Mucosa of descending colon (tissue), 3 donors: ENCODE data around the gene KIF17. TPM values are rescaled to one million over a fixed set of nuclear protein-coding genes. Genes with fewer than 3 reads are reported as not detected.

Experiments used
- ATAC-seq: fragments of 200-7000 bp; cut with Tn5 transposase; one replicate; pipeline ENCODE4 v1.9.1; 2020; ENCODE audit warnings: mild to moderate bottlenecking, moderate library complexity
- DNase-seq, 3 donors: peaks; one replicate each; pipeline ENCODE4 v3.0.0-alpha.2; 2020
- H3K36me3 ChIP-seq: fragments of 200-600 bp; one replicate; pipeline ENCODE4 v1.8.0; 2021; ENCODE audit warnings: low read depth, mild to moderate bottlenecking
- H3K4me1 ChIP-seq: fragments of 200-600 bp; one replicate; pipeline ENCODE4 v1.8.0; 2021; ENCODE audit warnings: low read depth, mild to moderate bottlenecking
- H3K4me3 ChIP-seq: fragments of 200-600 bp; one replicate; pipeline ENCODE4 v1.8.0; 2021; ENCODE audit warnings: mild to moderate bottlenecking
- H3K9me3 ChIP-seq: fragments of 200-600 bp; one replicate; pipeline ENCODE4 v1.8.0; 2021; ENCODE audit warnings: mild to moderate bottlenecking
- CTCF ChIP-seq: fragments of 200-600 bp; IDR thresholded peaks from one replicate; pipeline ENCODE4 v1.8.0; 2022; ENCODE audit warnings: antibody characterized with exemption, mild to moderate bottlenecking
- intact Hi-C, 2 donors: fragments of 100-400 bp; cut with DNase I in 1 of 2; cut with micrococcal nuclease in 1 of 2; formaldehyde crosslinking; loops; one replicate each; pipeline versions ENCODE4 v1.11.0 to v1.11.1; 2022; cut with DNase I, micrococcal nuclease
- total RNA-seq, 3 donors: library from RNA; stranded (reverse); fragmentation: NEBNext Ultra II Directional in 2 of 3; extraction: Animal tissue kit (Norgen Biotek cat#: 25700) in 2 of 3; gene quantifications; one replicate each; pipeline versions ENCODE4 v1.2.1 to v1.2.4, GENCODE V29; 2021 to 2023
- donor health status: DM: no; HTN: no; CAD: no; lungs with moderate emphysema.
- donor health status: DM: no; HTN: no; CAD: no.
- donor health status: DM: no; HTN: yes; CAD: no.

KIF17 gene
- total RNA-seq, 3 donors from 2014 or later, result 0.20 to 0.63 (median 0.53) TPM

GRCh38 chr1:20726118-20726911 lies 8.5 kb upstream of the KIF17 start:
- H3K9me3 ChIP-seq, result no peaks in the 10 kb centered on the region
- ATAC-seq (no peak), DNase-seq (no peak)

GRCh38 chr1:20725189-20726117 lies 7.6 kb upstream of the KIF17 start:
- no peak overlapping the region for H3K4me3 ChIP-seq
- TF ChIP-seq CTCF, result no peak
- intact Hi-C loops, result no loop called here
- no peak for ATAC-seq
- no peaks in the 10 kb centered on the region for H3K9me3 ChIP-seq
- H3K4me1 ChIP-seq, result no peaks in the 10 kb centered on the region
- no peaks in the 10 kb centered on the region for H3K36me3 ChIP-seq
- DNase-seq, result no peak

More at GRCh38 chr1:20726118-20726911, 8.5 kb upstream of the KIF17 start:
- H3K4me1 ChIP-seq, result peaks cover under 1% of the 10 kb centered on the region
- intact Hi-C loops, result no loop called here
- no peaks in the 10 kb centered on the region for H3K36me3 ChIP-seq
- no peak overlapping the region for H3K4me3 ChIP-seq
- TF ChIP-seq CTCF, result no peak

DNA sequence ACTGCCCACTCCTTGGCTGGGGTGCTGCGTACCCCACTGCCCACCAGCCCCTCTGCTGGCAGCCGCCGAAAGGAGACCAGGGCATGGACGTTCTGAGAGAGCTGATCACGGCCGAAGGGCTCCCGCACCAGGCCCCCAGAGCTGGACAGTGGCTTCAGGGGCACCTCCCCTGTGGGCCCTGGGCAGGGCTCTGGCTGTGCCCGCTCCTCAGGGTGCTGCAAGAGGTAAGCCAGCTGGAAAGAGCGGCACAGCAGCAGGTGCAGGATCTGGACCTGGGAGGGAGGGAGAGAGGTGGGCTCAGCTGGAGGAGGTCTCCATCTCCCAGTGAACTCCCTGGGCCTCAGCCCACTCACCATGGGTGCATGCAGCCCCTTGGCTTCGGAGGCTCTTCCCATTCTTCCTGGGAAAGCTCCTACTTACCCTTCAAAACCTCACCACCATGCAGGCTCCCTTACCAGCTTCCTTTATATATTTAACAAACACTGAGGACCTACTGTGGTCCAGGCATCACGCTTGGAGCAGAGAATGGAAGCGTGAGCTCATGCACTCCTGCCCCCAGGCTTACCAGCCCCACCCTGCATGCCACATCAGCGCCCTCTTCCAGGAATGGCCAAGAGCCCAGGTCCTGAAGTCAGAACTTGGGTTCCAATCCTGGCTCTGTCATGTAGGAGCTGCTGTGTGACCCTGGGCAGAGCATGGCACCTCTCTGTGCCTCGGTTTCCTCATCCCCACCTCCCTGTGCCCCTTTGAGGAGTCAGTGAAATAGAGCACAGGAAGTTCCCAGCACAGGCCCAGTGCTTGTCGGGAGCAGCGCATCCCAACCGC lies 6.8 kb upstream of the KIF17 start:
- Histone ChIP-seq H3K36me3 (no peaks in the 10 kb centered on the region), H3K4me1 (no peaks in the 10 kb centered on the region), H3K9me3 (no peaks in the 10 kb centered on the region), H3K4me3 (no peak overlapping the region)
- ATAC-seq (no peak), DNase-seq (no peak)
- intact Hi-C loops, result no loop called here
- TF ChIP-seq CTCF, result no peak

DNA sequence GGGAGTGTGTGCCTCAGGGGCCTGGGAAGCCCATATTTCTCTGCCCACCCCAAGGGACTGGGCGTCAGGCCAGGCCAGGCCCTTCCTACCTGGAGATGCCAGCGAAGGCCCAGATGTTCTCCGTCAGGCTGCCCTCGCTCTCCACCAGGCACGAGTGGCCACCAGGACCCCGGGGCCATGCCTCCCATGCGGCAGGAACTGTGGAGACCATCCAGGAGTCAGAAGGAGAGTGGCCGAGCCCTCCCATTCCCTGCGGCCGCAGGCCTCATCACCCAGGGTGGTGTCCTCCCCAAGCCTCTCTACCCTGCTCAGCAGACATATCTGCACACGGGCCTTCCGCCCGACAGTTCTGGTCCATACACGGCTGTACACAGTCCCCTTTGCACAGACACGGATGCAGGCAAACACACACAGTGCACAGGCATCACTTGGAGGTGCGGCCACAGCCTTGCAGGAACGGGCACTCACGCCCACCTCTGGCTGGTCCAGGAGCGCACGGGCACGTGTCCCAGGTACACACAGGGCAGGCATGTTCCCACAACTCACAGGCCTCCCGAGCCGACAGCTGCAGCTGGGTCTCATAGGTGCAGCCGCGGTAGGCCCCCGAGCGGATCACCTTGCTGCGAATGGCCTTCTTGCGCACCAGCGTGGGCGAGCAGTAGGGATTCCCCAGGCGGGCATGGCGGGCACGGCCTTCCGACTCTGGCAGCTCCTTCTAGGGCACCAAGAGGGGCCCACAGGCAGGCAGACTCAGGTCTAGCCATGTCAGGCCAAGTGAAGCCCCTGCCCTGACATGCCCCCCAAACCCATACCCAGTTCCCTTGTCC lies 5.9 kb upstream of the KIF17 start:
- intact Hi-C loops, result no loop called here
- DNase-seq, result no peak
- ATAC-seq, result no peak
- no peaks in the 10 kb centered on the region for H3K9me3 ChIP-seq
- H3K4me3 ChIP-seq, result no peak overlapping the region
- no peaks in the 10 kb centered on the region for H3K36me3 ChIP-seq
- H3K4me1 ChIP-seq, result no peaks in the 10 kb centered on the region
- TF ChIP-seq CTCF, result no peak

GRCh38 chr1:20723159-20723536 lies 5.3 kb upstream of the KIF17 start:
- TF ChIP-seq CTCF, result no peak
- intact Hi-C loops, result no loop called here
- no peak overlapping the region for H3K4me3 ChIP-seq
- no peaks in the 10 kb centered on the region for H3K9me3 ChIP-seq
- no peaks in the 10 kb centered on the region for H3K4me1 ChIP-seq
- H3K36me3 ChIP-seq, result no peaks in the 10 kb centered on the region
- DNase-seq (no peak), ATAC-seq (no peak)
